HG02610 (cell line): ENCODE data around the gene TXNDC12.
"Not testable (repeated sequence)": the region's sequence is repeated elsewhere in the genome, so short reads cannot be mapped to it uniquely, and the experiment has no call there.

Experiments used
- ATAC-seq: cut with Tn5 transposase; IDR thresholded peaks from one replicate; pipeline ENCODE4 v1.9.1; 2021; ENCODE audit warnings: mild to moderate bottlenecking, moderate library complexity; ENCODE audit not compliant: unreplicated experiment

TXNDC12 gene

DNA sequence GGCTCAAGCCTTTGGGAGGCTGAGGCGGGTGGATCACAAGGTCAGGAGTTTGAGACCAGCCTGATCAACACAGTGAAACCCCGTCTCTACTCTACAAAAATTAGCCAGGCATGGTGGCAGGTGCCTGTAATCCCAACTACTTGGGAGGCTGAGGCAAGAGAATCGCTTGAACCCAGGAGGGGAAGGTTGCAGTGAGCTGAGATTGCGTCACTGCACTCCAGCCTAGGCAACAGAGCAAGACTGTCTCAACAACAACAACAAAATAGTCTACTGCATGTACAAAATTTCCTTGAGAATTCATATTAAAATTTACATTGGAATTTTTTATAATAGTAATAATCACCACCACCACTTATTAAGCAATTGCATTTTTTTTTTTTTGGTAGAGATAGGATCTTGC, 5.7 kb downstream of the TXNDC12 start:
- ATAC-seq: not testable (repeated sequence)

DNA sequence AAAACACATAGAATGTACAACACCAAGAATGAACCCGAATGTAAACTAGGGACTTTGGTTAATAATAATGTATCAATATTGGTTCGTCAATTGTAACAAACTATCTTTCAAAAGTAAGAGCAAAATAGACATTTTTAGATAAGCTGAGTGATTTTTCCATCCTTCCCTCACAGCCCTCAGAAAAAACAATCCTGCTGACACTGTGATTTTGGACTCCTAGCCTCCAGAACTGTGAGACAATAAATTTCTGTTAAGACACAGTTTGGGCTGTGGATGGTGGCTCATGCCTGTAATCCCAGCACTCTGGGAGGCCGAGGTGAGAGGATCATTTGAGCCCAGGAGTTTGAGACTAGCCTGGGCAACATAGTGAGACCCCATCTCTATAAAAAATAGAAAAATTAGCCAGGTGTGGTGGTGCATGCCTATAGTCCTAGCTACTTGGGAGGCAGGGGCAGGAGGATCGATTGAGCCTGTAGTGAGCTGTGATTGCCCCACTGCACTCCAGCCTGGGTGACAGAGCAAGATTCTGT, 9.3 kb downstream of the TXNDC12 start:
- ATAC-seq: not testable (repeated sequence)

DNA sequence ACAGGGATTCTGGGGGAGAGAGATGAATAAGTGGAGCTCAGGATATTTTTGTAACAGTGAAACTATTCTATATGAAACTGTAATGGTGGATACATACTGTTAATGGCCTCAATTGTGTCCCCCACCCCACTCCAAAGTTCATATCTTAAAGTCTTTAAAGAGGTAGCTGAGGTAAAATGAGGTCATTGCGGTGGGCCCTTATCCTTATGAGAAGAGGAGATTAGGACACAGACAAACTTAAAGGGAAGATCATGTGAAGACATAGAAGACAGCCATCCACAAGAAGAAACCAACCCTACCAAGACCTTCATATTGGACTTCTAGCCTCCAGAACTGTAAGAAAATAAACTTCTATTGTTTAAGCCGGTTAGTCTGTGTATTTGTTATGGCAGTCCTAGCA, 9.8 kb downstream of the TXNDC12 start:
- ATAC-seq: no peak

DNA sequence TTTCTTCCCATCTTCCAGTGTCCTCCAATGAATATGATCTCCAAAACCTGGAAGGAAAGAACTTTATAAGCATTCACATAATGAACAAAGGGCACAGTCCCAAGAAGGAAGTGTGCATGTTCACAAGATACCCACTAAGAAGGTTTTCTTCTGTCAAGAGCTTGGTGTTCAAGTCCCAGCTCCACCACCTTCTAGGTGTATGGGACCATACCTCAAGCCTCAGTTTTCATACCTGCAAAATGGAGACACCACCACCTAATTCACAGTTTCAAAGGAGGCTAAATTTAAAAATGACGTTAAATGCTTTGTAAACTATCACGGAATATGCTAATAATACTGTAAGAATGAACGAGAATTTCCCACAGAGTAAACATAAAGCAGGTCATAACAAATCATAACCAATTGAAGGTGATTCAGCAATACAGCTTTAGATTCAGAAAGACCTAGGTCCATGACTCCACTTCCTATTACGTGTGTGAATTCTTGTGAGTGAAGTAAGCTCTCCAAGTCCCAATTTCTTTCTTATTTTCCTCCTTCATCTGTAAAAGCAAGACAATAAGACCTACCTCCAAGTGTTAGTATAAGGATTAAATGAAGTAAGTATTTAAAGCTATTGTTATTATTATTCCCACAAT, 13.3 kb downstream of the TXNDC12 start:
- ATAC-seq: no peak

DNA sequence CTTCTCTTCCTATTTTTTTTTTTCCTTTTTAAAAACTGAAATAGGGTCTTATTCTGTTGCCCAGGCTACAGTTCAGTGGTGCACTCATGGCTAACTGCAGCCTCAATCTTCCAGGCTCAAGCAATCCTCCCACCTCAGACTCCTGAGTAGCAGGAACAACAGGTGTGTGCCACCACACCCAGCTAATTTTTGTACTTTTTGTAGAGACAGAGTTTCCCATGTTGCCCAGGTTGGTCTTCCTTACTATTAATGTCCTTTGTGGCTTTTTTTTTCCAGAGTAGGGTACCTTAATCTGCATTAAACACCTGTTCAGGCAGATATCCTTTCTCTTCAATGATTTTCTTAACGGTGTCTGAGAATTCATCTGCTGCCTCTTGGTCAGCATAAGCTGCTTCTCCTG, 17.1 kb downstream of the TXNDC12 start:
- no peak for ATAC-seq

DNA sequence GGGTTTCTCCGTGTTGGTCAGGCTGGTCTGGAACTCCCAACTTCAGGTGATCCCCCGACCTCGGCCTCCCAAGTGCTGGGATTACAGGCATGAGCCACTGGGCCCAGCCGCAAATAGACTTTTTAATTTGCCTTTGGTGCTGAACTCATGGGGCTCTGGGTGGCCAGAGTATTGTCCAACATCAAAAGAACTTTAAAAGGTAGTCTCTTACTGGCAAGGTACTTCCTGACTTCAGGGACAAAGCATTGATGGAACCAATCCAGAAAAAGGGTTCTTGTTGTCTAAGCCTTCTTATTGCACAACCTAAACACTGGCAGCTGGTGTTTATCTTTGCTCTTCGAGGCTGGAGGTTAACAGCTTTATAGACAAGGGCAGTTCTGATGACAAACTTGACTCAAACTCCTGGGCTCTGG, 17.6 kb downstream of the TXNDC12 start:
- ATAC-seq: no peak

DNA sequence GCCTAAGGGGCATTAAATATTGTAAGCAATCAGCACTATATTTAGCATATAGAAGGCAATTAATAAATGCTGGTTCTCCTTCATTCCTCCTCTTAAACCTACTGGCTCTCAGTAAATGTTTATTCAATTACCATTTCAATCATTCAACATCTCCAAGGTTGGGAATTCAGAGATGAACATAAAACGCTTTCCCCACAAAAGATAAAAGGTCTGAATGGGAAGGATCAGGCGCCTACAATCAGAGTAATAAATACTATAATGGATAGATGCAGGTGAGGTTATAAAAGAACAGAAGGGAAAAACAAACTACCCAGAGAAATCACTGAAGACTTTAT, 21.0 kb downstream of the TXNDC12 start:
- no peak for ATAC-seq

DNA sequence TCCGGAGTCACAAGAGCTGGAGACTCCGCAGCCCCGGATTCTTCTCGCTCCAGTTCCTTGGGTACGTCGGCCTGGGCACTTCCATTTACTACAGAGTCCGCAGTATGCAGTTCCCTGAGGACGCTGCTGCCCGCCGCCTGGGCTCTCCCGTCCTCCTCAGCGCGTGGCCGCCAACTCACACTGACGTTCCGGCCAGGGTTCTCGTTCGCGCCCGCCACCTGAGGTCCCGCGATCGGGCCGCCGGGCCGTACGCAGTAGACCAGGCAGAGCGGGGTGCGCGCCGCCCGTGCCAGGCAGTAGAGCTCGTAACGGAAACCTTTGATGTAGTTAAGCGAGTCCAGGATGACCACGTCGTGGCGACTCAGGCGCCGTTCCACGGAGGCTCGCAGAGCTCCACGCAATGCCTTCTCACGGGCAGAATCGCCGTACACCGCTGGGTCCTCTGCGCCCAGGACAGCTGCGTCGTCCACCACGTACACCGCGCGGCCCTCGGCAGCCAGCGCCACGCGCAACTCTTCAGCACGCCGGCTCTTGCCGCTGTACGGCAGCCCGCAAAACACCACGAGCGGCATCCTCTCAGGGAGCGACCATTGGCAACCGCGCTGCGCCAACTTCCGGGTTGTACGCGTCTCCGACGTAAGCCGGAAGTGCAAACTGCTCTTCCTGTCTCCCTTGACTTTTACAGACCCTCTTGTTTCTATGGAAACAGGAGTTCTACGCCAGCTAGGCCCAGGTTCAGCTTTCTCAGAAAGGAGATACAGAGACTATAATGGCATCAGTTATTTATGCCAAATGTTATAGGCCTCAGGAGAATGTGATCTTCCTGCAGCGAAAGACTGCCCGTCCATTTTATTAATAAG, 21.6 kb downstream of the TXNDC12 start, which contains the start of gene KTI12:
KTI12 (minus strand) TSS at position 621 of the 860 bp plus-strand sequence; CDS start at position 572, 49 bp downstream.
- ATAC-seq: peak; percentile 88

DNA sequence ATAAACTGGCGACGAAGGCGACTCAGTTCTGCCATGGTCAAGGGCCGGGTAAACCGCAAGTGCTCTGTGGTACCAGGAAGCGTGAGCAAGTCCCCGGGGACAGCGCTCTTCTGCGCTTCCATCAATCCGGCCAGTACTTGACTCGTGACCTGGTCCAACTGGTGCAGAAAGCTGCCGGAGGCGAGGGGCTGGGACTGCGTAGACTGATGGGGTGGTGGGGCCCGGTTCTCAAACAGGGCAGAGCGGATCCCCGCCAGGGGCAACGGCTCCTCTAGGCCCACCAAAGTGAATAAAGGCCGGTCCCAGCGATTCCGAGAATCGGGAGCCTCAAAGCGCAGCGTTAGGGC, 22.2 kb downstream of the TXNDC12 start:
- no peak for ATAC-seq

DNA sequence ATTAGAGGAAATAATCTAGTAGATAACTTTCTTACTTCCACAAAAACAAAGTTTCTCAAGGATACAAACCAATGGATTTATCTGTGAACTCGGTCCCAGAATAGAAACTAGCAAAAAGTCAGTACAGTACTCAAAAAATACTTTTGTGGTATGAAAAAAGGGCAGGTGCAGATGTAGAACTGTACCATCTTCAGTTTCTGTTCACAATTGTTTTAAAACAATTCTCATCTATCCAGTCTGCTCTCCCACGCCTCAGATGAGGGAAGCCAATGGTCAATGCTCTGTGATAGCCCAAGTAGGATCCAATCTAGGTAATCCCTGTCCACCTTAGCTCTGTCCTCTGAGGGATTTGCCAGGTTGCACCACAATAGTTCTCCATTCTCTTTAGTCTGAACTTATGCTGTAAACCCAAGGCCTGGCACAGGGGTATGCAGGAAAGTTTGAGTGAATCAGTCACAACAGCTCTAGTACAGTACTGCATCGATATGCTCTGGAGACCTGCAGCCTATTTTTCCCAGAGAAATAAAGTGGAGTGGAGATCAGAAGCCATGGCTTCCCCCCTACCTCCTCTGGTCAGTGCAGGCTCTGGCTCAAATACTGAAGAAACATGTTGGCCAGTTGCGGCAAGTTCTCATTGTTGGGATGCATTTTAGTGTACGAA, 22.7 kb downstream of the TXNDC12 start:
- no peak for ATAC-seq

DNA sequence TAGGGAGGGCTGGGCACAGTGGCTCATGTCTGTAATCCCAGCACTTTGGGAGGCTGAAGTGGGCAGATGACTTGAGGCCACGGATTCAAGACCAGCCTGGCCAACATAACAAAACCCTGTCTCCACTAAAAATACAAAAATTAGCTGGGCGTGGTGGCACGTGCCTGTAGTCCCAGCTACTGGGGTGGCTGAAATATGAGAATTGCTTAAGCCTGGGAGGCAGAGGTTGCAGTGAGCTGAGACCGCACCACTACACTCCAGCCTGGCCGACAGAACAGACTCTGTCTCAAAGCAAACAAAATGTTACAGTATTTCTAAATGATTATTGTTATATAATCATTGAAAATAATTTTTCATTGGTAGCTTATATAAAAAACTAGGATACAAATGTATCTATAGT, 26.2 kb downstream of the TXNDC12 start:
- not testable (repeated sequence) for ATAC-seq

DNA sequence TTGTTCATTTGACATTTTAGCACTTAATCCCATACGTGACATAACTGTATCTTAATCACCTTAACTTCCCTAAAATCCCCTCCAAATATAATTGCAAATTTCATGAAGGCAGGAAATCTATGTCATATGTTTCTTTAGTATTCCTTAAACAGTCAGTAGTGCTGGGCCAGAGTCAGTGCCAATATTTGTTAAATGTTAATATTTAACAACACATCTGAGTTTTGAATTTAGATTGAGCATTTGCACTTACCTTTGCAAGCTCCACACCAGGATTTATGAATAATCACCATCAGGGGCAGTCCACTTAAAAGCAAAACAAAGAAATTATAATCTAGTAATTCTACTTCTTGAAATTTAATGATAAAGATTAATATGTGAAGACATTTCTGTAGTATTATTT, 26.7 kb downstream of the TXNDC12 start:
- ATAC-seq: no peak

DNA sequence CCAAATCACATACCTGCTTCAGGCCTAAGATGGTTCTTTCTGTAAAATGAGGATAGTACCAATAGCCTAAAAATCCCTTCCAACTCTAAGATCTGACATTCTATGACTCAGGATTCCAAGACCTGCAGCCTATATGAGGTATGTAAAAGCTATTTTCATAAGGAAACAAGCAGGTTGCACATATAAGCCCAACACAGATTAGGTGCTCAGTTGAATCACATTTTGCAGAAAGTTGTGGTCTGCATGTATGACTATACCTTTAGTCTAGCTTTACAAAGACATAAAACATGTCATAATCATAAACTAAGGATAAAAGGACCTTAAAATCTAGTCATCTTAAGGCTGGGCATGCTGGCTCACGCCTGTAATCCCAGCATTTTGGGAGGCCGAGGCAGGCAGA, 28.7 kb downstream of the TXNDC12 start:
- no peak for ATAC-seq

DNA sequence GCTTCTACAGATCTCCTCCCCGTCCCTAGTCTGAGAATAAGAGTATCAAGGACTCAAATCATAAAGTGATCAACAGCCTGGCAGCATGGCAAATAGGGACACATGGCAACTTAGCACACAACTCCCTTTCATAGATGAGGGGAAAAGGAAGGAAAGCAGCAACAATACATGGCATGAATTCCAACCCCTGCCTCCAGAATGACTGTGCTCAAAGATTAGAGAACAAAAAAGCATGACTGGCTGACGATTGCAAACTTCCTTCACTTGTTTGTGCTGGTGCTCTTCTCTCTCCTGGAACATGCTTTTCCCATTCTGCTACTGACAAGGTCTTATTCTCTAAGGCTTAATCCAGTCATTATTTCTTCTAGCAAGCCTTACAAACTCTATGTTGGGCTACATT, 32.9 kb downstream of the TXNDC12 start:
- ATAC-seq: no peak

DNA sequence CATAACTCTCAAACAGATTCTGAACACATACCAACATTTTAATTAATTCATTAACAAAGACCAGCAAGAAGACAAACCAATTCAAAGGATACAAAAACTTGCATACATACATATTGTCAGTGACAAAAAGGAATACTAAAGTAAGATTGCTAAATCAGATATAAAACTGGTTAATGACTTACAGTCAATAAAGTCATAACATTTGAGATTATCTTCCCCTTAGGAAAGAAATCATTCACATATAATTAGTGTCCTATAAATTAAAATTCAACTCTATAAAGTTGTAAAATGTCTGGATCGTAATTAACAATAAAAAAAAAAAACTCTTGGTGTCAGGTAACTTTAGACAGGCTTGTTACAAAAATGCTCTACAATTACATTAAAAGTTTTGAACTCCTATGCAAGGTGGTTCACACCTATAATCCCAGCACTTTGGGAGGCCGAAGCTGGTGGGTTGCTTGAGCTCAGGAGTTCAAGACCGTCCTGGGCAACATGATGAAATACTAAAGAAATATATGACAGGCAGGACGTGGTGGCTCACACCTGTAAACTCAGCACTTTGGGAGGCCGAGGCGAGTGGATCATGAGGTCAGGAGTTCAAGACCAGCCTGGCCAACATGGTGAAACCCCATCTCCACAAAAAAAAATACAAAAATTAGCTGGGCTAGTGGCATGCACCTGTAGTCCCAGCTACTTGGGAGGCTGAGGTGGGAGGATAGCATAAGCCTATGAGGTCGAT, 46.8 kb downstream of the TXNDC12 start:
- no peak for ATAC-seq

DNA sequence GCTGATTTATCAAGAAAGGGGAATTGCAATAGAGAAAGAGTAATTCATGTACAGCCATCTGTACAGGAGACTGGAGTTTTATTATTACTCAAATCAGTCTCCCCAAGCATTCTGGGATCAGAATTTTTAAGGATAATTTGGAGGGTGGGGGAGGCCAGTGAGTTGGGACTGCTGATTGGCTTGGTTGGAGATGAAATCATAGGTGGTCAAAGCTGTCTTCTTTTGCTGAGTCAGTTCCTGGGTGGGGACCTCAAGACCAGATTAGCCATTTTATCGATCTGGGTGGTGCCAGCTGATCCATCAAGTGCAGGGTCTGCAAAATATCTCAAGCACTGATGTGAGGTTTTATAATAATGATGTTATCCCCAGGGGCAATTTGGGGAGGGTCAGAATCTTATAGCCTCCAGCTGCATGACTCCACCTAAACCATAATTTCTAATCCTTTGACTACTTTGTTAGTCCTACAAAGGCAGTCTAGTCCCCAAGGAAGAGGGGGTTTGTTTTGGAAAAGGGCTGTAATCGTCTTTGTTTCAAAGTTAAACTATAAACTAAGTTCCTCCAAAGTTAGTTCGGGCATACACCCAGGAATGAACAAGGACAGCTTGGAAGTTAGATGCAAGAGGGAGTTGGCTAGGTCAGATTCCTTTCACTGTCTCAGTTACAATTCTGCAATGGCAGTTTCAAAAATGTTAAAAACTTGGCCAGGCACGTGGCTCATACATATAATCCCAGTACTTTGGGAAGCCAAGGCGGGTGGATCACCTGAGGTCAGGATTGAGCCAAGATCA, 47.6 kb downstream of the TXNDC12 start:
- ATAC-seq: no peak

DNA sequence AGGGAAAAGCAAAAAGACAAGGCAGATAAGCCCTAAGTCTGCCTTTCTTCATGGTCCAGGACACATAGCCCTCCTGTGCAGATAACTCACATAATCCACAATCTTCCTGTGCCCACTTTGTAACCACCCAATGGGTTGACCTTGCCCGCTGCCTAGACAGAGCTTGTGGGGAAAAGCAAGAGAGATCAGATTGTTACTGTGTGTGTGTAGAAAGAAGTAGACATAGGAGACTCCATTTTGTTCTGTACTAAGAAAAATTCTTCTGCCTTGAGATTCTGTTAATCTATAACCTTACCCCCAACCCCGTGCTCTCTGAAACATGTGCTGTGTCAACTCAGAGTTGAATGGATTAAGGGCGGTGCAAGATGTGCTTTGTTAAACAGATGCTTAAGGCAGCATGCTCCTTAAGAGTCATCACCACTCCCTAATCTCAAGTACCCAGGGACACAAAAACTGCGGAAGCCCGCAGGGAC, 48.9 kb downstream of the TXNDC12 start:
- ATAC-seq: not testable (repeated sequence)

DNA sequence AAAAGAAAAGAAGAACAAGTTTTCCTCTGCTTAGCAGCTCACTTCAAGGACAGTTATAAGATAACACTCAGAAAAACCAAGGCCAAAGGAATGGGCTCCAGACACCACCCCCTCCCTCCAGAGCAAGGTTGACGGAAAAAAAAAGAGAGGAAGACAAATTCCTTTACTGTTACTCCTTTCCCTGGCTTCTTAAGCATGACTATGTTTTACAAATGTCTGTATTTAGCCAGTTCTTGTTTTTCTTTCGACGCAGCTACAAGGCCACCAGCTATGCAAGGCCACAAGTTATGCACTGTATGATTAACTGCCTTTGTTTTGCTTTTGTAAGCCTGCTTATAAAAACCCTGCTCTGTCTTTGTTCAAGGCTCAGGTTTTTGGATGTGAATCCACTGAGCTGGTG, 49.4 kb downstream of the TXNDC12 start:
- ATAC-seq: not testable (repeated sequence)

DNA sequence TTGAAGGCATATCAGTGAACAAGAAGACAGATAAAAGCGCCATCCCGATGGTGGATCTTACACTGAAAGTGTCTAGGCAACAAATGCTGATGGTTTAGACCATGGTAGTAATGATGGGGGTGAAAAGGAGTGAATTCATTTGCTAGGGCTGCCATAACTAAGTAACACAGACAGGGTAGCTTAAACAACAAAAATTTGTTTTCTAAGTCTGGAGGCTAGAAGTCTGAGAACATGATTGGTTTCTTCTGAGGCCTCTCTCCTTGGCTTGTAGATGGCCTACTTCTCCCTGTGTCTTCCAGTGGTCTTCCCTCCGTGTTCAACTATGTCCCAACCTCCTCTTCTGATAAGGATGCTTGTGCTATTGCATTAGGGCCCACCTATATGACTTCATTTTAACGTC, 51.1 kb downstream of the TXNDC12 start:
- no peak for ATAC-seq
